ENCODE results near the gene PICALM. TPM values are rescaled to one million over a fixed set of nuclear protein-coding genes. Genes with fewer than 3 reads are reported as not detected.
"Not testable (repeated sequence)": the region's sequence is repeated elsewhere in the genome, so short reads cannot be mapped to it uniquely, and the experiment has no call there.

The PICALM gene
- total RNA-seq, 1 donor from 2014 or later: 167 TPM

GRCh38 chr11:86002431-86002830, 66.5 kb downstream of the PICALM start:
- intact Hi-C loops (cut with micrococcal nuclease): no loop called here

DNA sequence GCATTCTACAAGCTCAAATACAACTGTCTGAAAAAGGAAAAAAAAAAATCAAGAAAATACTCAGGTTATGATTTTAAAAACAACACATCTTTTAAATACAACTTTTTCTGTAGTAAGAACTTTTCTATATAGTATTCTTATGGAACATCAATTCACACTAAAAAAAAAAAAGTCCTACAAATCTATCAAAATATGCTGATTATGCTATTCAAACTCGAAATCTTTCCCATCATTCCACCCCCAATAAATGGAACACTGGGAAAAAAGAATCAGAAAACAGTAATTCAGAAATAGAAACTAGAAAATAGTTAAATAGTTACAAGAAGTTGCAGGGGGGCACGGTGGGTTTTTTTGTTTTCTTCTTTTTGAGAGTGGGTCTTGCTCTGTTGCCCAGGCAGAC, 77.4 kb downstream of the PICALM start:
- intact Hi-C loops (cut with micrococcal nuclease): no loop called here

- intact Hi-C loops (cut with micrococcal nuclease): no loop called here
Observed at GRCh38 chr11:85989746-85990145, 79.1 kb downstream of the PICALM start.

- intact Hi-C loops (cut with micrococcal nuclease): no loop called here
Observed at GRCh38 chr11:85988780-85989179, 80.1 kb downstream of the PICALM start.

DNA sequence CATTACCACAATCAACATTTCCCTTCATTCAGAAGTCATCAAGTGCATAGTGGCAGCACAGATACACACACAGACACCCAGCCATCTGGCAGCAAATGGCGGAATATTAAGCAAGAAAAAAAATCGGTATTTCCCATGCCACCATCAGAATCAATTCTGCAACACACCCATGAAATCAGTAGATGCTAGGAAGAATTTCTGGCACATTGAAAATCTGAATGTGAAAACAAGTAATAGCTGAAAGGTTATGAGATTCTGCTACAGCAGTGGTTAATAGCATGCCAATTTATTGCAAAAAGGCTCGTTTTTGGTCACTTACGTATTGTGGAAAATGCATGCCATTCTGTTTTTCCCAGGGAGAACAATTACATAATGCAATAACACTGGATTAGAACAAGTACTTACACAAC, 91.1 kb downstream of the PICALM start:
- intact Hi-C loops (cut with micrococcal nuclease): no loop called here

DNA sequence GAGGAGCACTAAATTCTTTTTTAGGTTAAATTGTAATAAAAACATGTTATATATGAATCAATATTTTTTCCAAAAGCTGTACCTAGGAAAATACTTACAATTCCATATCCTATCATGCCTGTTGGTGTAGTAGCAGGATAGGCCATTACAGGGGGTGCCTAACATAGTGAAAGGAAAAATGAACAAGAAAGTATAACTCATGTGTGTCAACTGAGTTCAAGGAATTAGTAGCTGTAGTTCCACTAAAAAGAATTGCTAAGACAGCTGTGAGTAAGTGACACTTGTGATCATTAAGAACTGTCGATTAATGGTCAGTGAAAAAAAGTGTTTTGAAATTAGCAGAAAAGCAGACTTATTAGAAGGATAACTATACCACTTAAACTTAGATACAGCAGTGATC, 92.4 kb downstream of the PICALM start:
- intact Hi-C loops (cut with micrococcal nuclease): no loop called here

DNA sequence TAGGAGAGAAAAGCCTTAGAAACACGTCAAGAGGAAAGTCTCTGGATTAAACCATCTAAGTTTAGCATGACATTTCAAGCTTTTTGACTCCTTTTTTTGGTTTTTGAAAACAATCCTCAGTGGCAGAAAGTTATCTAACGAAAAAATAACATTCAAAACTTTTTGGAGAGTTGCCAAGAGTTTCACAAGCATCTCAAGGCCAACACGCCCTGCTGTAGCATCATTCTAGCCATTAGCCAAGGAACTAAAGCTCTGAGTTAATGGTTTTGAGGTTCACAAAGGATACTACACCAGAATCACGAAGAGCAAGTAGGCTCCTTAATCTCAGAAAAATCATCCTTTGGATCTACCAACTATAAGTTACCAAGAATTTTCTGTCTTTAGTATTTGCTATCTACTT, 94.8 kb downstream of the PICALM start:
- intact Hi-C loops (cut with micrococcal nuclease): no loop called here

DNA sequence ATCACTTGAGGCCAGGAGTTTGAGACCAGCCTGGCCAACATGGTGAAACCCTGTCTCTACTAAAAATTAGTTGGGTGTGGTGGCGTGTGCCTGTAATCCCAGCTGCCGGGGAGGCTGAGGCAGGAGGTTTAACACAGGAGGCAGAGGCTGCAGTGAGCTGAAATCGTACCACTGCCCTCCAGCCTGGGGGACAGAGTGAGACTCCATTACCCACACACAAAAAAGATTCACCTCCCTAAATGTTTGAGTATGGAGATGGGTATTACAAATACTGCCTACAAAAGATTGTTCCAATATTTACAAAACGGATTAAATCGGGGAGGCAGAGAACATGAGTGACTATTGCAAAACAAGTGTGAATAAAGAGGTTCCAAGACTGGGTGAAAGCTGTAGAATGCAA, 98.3 kb downstream of the PICALM start:
- intact Hi-C loops (cut with micrococcal nuclease): no loop called here

DNA sequence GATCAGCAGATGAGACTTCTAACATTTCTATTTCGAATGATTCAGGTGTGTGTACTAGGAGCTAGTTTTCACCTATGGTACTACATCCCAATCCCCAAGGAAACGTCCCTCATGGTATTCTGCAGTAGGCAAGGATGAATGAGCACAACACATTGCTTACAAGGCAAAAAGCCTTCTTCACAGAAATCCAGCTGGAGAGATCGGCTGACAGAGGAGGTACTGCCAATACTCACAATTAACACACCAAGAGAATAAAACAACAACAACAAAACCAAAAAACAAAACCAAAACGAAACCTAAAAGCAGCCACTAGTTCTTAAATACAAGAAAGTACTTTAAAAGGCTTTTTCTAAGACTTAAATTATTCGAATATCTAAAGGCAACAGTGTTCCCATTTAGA, 101.4 kb downstream of the PICALM start:
- intact Hi-C loops (cut with micrococcal nuclease): no loop called here

DNA sequence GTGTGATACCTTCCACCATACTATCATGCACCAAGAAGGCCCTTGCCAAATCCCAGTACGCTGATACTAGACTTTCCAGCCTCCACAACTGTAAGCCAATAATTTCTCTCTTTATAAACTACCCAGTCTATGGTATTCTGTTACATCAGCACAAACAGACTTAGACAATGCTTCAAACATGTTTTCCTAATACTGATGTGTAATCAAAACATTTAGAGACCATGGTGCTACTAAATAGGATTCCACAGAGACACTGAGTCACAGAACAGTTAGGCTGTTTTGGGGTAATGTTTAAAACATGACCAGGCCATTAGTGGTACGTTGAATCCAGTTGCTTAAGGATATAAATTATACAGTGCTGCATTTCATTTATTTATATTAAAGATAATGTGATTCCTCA, 103.7 kb downstream of the PICALM start:
- intact Hi-C loops (cut with micrococcal nuclease): no loop called here

DNA sequence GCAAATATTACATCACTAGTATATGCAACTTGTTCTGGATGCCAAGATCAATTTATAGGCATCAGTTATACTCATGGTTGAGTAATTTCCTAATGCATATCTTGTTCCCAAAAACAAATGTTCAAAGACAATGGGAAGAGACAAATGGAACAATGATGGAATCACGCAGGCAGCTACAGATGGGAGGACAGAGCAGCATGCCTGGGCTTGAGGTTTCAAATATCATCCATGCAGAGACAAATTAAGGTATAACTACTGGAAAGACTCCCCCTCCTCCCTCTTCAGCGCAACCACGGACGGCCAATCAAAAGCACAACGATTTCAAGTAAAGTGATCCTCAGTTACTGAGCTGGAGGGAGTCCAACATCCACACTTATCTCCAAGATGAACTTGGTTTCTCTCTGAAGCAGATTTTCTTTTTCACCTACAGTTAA, 106.9 kb downstream of the PICALM start:
- intact Hi-C loops (cut with micrococcal nuclease): no loop called here

DNA sequence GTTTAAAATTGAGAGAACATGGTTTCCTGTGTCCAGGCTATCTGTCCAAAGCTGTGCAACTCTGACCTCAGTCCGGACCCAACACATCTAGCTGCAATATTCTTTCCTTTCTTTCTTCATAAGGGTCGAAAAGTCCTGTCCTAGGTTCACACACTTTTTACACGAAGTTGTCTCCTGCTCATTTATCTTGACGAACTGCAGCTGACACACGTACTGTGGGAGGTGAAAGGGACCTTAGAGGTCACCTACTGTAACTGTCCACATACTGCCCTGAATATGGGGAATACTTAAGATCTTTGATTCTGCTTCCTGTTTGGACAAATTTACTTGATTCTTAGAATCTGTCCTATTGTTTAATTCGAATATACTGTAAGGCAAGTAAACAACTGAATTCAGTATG, 107.8 kb downstream of the PICALM start:
- intact Hi-C loops (cut with micrococcal nuclease): no loop called here

- intact Hi-C loops (cut with micrococcal nuclease): no loop called here
Observed at GRCh38 chr11:85960678-85961077, 108.2 kb downstream of the PICALM start.

GRCh38 chr11:85955531-85955930, 113.4 kb downstream of the PICALM start:
- intact Hi-C loops (cut with micrococcal nuclease): no loop called here

- intact Hi-C loops (cut with micrococcal nuclease): no loop called here
Observed at GRCh38 chr11:85953491-85954143, 115.3 kb downstream of the PICALM start.

- intact Hi-C loops (cut with micrococcal nuclease): not testable (repeated sequence)
Observed at GRCh38 chr11:85952108-85952485, 116.8 kb downstream of the PICALM start.

DNA sequence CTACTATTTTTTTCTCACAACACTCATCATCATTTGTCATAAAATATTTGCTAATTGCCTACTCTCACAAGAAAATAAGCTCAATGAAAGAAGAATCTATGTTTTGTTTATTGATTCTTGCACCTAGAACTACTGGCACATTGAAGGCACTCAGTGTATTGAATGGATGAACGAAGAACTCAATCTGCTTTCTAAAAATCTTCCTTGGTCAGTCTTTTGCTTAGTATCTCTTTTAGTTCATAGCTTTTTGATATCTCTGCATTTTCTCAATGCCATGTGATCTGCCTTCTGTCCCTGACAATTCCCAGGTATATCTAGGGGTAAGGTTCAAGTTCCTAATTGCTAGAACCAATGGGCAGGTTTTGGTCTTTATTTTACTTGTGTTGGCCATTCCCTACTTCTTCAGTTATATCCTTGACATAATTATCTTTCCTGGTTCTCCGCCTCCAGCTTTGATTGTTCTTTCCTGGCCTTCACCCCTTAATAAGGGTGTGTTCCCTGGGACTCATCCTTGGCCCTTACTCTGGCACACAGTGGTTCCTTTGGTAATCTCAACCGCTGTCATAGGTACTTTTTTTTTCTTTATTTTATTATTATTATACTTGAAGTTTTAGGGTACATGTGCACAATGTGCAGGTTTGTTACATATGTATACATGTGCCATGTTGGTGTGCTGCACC, 117.3 kb downstream of the PICALM start:
- intact Hi-C loops (cut with micrococcal nuclease): no loop called here

- intact Hi-C loops (cut with micrococcal nuclease): no loop called here
Observed at GRCh38 chr11:85951049-85951405, 117.9 kb downstream of the PICALM start.

DNA sequence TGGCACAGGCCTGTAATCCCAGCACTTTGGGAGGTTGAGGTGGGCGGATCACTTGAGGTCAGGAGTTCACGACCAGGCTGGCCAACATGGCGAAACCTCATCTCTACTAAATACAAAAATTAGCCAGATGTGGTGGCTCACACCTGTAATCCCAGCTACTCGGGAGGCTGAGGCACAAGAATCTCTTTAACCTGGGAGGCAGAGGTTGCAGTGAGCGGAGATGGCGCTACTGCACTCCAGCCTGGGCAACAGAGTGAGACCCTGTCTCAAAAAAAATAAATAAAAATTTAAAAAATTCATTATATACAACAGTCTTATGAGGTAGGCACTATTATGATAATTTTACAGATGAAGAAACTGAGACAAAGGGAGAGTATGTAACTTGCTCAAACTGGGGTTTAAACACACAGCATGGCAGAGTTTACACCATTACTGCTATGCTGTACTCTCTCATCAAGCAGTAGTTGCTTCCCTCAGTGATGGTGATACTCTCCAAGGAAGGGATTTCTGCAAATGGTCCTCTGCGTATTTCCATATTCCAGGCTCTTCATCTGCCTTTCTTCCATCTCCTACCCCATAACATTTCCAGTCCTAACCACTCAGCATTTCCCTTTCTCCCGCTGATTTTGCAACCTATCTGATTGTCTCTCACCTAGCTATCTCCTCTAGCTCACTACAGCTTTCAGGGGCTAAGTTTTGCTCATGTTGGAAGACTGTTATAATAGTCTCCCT, 118.4 kb downstream of the PICALM start:
- intact Hi-C loops (cut with micrococcal nuclease): no loop called here

GRCh38 chr11:85949798-85950197, 119.1 kb downstream of the PICALM start:
- intact Hi-C loops (cut with micrococcal nuclease): loop anchor here (2.0 to 10.0 kb wide), 5 partner anchors 73 to 655 kb away; partner anchors contain the start of gene CCDC83

DNA sequence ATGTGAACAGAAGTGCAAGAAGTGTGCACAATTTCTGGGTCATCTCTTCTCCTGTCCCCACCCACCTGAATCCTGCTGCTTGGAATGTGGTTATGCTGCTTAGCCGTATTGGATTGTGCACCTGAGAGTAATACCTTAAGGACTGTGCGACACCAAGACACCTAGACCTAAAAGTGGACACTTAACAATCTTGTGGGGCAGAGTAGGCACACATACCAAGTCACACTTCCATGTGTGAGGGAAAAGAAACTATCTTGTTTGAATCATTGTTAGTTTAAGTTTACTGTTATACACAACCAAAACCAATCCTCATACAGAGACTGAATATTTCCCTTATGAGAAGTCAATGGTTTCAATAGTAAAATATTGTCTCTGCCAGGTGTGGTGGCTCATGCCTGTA, 120.0 kb downstream of the PICALM start:
- intact Hi-C loops (cut with micrococcal nuclease): loop anchor here (2.0 to 10.0 kb wide), 5 partner anchors 73 to 656 kb away; partner anchors contain the start of gene CCDC83
